HG02981 (cell line): ENCODE measurements around the gene STON1.
"Not testable (repeated sequence)": the region's sequence is repeated elsewhere in the genome, so short reads cannot be mapped to it uniquely, and the experiment has no call there.

Experiments
- ATAC-seq: cut with Tn5 transposase; IDR thresholded peaks from one replicate; pipeline ENCODE4 v1.9.1; 2021; ENCODE audit warnings: mild to moderate bottlenecking, moderate library complexity; ENCODE audit not compliant: unreplicated experiment

The STON1 gene

GRCh38 chr2:48530033-48530811, at the start of gene STON1:
STON1 (plus strand) TSS chr2:48530154; CDS start chr2:48580634, 50,480 bp downstream.
- peak; percentile 51 for ATAC-seq

- no peak for ATAC-seq
These were observed 49.4 kb upstream of the STON1 start for GRCh38 chr2:48480526-48480925.

DNA sequence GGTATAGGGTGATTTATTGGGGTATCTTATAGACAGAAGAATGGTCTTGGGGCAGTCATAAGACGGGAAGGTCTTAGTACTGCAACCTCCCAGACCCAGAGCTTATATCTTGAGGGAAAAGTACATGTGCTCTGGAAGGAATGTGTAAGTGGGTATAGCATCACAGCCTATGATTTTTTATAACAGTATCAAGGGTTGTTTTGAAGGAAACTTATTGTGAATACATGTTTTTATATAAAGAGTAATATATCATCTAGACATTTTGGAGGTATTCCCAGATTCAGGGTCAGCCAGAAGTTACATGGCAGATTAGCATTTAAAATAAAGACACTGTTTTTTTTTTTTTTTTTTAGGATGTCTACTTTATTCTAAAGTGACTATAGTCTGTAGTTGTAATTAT, 47.6 kb upstream of the STON1 start:
- ATAC-seq: no peak

GRCh38 chr2:48482769-48483168, 47.2 kb upstream of the STON1 start:
- ATAC-seq: no peak

DNA sequence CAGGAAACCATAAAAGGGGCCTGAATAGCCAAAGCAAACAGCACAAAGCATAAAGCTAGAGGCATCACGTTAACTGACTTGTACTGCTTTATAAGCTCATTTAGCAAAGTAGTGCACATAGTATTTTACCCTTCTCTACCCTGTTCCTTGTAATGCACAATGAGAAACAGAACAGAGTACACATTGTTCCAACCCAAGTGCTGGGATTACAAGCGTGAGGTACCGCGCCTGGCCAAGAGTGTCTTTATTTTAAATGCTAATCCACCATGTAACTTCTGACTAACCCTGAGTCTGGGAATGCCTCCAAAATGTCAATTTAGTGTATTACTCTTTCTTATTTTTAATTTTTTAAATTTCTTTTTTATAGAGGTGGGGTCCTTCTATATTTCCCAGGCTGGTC, 46.4 kb upstream of the STON1 start:
- ATAC-seq: no peak

- no peak for ATAC-seq
These were observed 46.0 kb upstream of the STON1 start for GRCh38 chr2:48483916-48484315.

DNA sequence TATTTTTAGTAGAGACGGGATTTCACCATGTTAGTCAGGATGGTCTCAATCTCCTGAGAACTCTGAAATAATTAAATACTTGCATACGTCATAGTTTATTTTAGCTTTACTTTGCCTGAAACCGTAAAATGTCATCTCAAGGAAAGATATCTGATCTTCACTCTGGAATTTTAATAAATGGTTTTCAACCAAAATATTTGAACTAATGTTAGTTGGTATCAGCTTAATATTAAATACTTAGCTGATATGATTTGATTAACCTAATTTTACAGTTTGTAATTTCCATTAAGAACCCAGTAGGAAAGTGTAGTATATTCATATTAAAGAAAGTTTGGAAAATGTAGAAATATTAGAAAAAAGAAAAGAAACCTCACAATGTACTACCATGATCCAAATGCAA, 41.4 kb upstream of the STON1 start:
- ATAC-seq: no peak

DNA sequence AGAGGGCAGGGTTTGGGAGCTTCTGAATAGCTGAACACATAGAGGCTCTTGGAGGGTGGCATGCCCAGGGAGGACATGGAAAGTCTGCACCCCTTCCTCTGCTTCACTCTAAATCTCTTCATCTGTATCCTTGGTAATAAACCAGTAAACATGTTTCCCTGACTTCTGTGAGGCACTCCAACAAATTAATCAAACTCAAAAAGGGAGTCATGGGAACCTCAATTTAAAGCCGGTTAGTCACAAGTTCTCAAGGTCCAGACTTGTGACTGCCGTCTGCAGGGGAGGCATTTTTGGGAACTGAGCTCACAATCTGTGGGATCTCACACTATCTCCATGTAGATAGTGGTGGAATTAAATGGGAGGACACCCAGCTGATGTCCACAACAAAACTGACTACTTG, 33.1 kb upstream of the STON1 start:
- no peak for ATAC-seq

- no peak for ATAC-seq
These were observed 25.2 kb upstream of the STON1 start for GRCh38 chr2:48504647-48505327.

GRCh38 chr2:48507111-48507510, 22.8 kb upstream of the STON1 start:
- ATAC-seq: no peak

DNA sequence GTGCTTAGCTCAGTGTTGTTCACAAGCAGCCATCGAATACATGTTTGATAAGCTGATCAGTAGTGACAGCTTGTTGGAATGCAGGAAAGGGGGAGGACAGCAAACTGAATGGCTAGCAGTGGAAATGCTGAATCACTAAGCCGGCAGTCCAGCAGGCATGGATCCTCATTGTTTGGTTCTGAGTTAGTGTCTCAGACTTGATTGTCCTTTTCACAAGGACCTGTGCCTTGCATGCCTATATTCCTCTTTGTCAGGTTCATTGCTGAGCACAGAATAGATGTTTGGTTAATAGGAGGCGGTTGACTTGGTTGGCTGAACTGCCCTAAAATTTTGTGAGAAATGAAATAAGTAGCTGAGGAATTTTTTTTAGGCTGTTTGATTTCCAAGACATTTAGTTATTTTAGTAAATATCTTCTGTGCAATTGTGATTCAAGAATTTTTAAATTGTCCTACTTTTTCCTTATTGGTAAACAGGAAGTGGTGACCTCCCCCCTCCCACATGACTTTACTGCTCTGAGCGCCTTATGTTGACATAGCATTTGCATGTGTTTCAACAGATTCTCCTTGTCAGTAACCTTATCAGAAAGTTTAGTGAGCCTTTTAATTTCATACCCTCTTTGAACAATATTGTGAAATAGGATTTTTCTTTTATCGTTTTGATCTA, 21.4 kb upstream of the STON1 start:
- ATAC-seq: no peak

DNA sequence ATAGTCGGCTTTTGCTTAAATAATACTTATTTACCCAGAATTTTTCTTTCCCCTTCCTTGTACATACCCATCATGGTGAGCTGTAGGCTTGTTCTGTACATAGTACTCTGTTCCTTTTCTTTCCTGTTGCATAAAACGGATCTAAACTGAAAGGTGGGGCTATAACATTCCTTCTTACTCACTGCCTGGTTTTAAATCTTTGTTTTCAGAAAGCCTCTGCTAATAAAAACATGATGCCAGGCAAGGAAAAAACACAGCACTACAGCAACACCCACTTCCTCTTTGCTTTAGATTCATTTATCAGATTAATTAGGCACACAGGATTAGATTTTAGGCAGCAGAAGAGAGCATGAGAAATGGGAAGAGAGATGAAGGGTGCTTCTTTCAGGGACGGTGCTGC, 19.6 kb upstream of the STON1 start:
- ATAC-seq: no peak

DNA sequence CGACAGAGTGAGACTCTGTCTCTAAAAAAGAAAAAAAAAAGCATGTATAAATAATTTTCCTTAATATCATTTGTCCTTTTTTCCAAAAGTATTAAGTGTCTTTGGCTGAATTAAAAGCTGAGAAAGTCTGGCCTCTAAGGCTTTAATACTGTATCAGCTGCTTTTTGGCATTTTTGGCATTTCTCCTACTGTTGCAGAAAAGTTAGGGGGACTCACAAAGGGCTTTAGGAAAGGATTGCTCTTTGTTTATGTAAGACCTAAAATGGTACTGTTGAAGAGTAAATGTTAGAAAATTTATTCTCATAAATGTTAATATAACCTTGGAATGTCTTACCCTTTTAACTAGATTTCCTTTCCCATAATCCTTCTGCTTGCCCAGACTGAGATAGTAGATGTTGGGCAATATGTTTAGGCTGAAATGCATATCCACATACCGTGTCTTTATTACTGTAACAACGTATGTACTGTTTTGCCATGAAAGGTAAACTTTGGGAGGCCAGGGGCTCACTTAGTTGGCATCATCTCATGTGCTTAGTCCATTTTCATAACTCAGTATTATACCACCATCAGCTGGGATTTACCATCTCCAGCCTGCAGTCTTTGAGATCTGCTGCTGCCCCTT, 18.0 kb upstream of the STON1 start:
- no peak for ATAC-seq

DNA sequence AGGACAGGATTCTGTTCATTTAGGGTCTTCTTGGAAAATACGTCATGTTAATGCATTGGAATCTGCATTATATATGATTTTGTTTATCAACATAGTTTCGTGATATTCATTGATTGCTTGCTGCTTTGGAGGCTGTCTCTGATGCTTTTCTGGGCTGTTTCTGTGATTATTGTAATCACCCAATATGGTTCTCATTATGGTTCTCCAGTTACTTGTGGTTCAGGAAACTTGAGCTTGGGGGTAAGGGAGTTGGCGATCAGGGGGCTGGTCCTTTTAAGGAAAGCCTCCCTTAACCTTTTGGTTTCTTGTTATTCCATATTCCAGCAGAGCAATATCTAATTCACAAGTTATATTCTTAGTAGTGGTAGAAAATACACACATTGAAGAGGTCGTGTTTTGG, 17.4 kb upstream of the STON1 start:
- no peak for ATAC-seq

DNA sequence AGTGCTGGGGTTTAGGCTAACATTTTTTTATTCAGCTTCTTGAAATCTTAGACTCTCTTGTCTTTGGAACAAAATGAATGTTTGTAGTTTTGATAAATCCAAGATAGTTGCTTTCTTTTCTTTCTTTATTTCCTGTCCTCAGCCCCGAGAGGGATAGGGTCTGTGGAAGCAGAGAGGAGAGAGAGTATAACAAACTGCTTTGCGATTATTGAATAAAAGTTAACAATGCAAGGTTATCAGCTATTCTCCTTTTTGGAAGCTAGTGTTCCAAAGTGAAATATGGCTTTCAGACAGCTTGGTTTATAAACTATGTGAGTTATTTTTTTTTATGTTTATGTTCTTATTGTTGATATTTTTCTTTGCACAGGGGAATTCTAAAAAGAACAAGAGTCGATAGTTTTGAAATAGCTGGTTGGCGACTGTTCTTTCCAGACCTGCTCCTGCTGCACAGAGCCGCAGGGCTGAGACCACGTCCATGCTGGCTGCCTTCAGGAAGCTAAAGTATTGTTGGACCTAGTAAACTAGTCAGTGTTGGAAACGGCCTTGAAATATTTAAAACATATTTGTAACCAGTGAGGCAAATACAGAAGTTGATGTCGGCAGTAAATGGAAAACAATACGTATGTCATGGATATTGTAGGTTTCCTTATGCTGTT, 15.5 kb upstream of the STON1 start:
- no peak for ATAC-seq

DNA sequence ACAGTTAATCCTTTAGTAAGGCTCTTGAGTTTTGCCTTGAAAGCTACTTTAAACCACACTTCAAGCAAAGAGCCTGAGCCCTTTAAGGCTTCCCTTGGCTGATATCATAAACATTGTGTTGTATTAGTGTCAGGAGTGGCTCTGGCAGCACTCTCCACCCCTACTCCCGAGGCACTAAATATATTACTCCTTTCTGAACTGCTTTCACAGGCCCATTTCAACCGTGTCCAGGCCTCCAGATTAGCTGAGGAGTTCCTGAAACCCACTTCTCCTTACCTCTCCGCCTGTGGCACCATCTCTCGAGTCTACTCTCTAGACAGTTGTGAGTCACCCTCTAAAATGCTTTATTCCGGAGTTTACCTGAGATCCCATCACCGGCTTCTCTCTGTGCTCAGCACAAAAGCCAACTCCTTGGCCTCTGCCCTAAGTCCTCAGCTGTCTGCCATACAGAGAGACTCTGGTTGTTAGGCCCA, 14.4 kb upstream of the STON1 start:
- ATAC-seq: no peak

DNA sequence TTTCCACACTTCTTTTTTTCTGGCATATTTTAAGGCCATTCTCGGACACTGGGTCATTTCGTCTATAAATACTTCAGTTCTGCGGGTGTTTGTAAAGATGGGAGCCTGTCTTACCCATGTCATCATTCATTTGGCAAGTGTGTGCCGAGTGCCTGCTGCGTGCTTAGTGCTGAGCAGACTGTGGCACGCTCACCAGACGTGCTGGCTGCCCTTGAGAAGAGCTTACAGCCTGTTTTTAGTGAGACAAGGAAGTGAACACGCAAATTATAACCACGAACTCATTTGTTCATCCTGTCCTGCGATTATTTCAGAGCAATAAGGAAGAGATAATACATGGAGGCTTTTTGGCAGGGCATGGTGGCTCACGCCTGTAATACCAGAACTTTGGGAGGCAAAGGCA, 10.4 kb upstream of the STON1 start:
- ATAC-seq: no peak

GRCh38 chr2:48524756-48525155, 5.2 kb upstream of the STON1 start:
- not testable (repeated sequence) for ATAC-seq

- ATAC-seq: no peak
These were observed 4.5 kb upstream of the STON1 start for GRCh38 chr2:48525269-48525943.

DNA sequence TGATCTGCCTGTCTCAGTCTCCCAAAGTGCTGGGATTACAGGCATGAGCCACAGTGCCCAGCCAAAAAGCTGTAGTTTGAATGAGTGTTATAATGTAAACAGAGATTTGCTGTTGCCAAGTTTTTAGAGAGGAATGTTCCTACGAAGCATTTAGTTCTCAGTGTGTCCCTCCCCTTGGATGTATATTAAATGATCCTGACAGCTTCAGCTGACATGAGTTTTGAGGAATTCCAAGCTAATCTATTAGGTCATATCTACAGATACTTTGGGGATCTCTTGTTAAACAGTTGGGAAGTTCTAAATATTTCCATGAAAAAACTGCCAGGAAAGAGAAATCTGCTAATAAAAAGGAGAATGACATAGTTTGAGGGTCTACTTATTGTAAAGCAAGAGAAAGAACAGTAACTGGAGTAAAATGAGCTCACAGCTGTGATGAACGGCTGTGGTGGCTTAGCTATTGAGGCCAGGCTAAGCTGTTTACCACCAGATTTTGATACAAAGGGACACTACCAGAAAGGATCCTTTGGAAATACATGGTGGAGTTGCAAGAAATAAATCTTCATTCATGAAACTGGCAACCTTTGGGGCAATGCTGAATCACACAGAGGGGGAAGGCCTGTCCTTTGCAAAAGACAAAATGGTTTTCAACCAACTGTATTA, 2.6 kb upstream of the STON1 start:
- ATAC-seq: no peak
